Stimulated activated CD8-positive, alpha-beta memory T cell treated with anti-CD3 and anti-CD28 coated beads, Interleukin-12 subunit alpha, Interleukin-12 subunit beta, amount 100 ng/mL, for 4 hours (primary cell): ENCODE data around the gene IPMK.
"Not testable (repeated sequence)": the region's sequence is repeated elsewhere in the genome, so short reads cannot be mapped to it uniquely, and the experiment has no call there.

ENCODE experiments used
- DNase-seq: peaks from one replicate; pipeline ENCODE4 v3.0.0-alpha.2; 2020; ENCODE audit warnings: low read depth

IPMK gene

GRCh38 chr10:58220769-58221451 is 46.8 kb downstream of the IPMK start:
- no peak for DNase-seq

GRCh38 chr10:58219875-58220274 is 47.8 kb downstream of the IPMK start:
- DNase-seq, result no peak

- DNase-seq, result no peak
Measured at GRCh38 chr10:58217612-58218011, 50.1 kb downstream of the IPMK start.

GRCh38 chr10:58212622-58213021 is 55.1 kb downstream of the IPMK start:
- DNase-seq, result no peak

- no peak for DNase-seq
Measured at GRCh38 chr10:58210160-58210559, 57.5 kb downstream of the IPMK start.

- DNase-seq, result no peak
Measured at GRCh38 chr10:58209669-58210068, 58.0 kb downstream of the IPMK start.

- no peak for DNase-seq
Measured at GRCh38 chr10:58206251-58206650, 61.4 kb downstream of the IPMK start.

- no peak for DNase-seq
Measured at GRCh38 chr10:58201704-58202103, 66.0 kb downstream of the IPMK start.

GRCh38 chr10:58189269-58189668 is 78.4 kb downstream of the IPMK start:
- no peak for DNase-seq

- no peak for DNase-seq
Measured at GRCh38 chr10:58184120-58184670, 83.5 kb downstream of the IPMK start.

GRCh38 chr10:58180666-58181065 is 87.0 kb downstream of the IPMK start:
- DNase-seq, result no peak

GRCh38 chr10:58179238-58179637 is 88.5 kb downstream of the IPMK start:
- no peak for DNase-seq

- DNase-seq, result no peak
Measured at GRCh38 chr10:58178811-58179210, 88.9 kb downstream of the IPMK start.

GRCh38 chr10:58177362-58177947 is 90.2 kb downstream of the IPMK start:
- DNase-seq, result no peak

- no peak for DNase-seq
Measured at GRCh38 chr10:58175990-58176900, 91.4 kb downstream of the IPMK start.

GRCh38 chr10:58174831-58175230 is 92.9 kb downstream of the IPMK start:
- no peak for DNase-seq

GRCh38 chr10:58173391-58173790 is 94.3 kb downstream of the IPMK start:
- no peak for DNase-seq

- no peak for DNase-seq
Measured at GRCh38 chr10:58171146-58171545, 96.5 kb downstream of the IPMK start.

GRCh38 chr10:58164517-58164916 is 103.2 kb downstream of the IPMK start:
- no peak for DNase-seq

GRCh38 chr10:58158806-58159205 is 108.9 kb downstream of the IPMK start:
- DNase-seq, result no peak

GRCh38 chr10:58157076-58157766 is 110.5 kb downstream of the IPMK start:
- DNase-seq, result no peak

GRCh38 chr10:58155941-58156340 is 111.8 kb downstream of the IPMK start:
- DNase-seq, result not testable (repeated sequence)
